ENCODE data around the gene CMTM7.
A peak's percentile ranks its signal among the peaks of the same experiment; 100 is the strongest.

The CMTM7 gene

GRCh38 chr3:32392536-32393302, 1.1 kb downstream of the CMTM7 start:
- no peaks in the 10 kb centered on the region for H3K9me3 ChIP-seq (ENCODE audit: insufficient read depth, low read length)
- TF ChIP-seq CTCF (IDR thresholded peaks at IDR 0.05; ENCODE audit: low read depth, low read length) (no peak; the same call in none of the 2 replicates), EZH2phosphoT487 (IDR thresholded peaks at IDR 0.05; ENCODE audit: low read depth) (no peak)
- H3K79me2 ChIP-seq (ENCODE audit: low read length) = peaks cover 53% of the 10 kb centered on the region
- peaks cover 6% of the 10 kb centered on the region for H3K36me3 ChIP-seq (replicated peaks; ENCODE audit: low read depth, low read length)
- H3K4me1 ChIP-seq (ENCODE audit: low read length) = peaks cover 16% of the 10 kb centered on the region
- no peaks in the 10 kb centered on the region for H3K27me3 ChIP-seq (ENCODE audit: low read depth, low read length)
- H2AFZ ChIP-seq (ENCODE audit: low read depth, low read length) = peak overlapping the region; percentile 9
- H3K4me3 ChIP-seq (ENCODE audit: low read length) = peak overlapping the region; percentile 76
- H3K9ac ChIP-seq (ENCODE audit: low read length) = peak overlapping the region; percentile 84
- peak overlapping the region; percentile 27; the same call in 1 of the 2 replicates for H3K27ac ChIP-seq (ENCODE audit: low read length)
- H3K4me2 ChIP-seq (ENCODE audit: low read length) = peak overlapping the region; percentile 86
- 0 out of 2 replicates have a peak, but pooled peaks cover 7% of the 10 kb centered on the region for H4K20me1 ChIP-seq (ENCODE audit: insufficient read depth, low read length)

- peaks cover 6% of the 10 kb centered on the region for H3K36me3 ChIP-seq (replicated peaks; ENCODE audit: low read depth, low read length)
- peaks cover 30% of the 10 kb centered on the region for H3K4me1 ChIP-seq (ENCODE audit: low read length)
- no peaks in the 10 kb centered on the region for H3K9me3 ChIP-seq (ENCODE audit: insufficient read depth, low read length)
- H2AFZ ChIP-seq (ENCODE audit: low read depth, low read length) = no peak overlapping the region
- H3K79me2 ChIP-seq (ENCODE audit: low read length) = peaks cover 72% of the 10 kb centered on the region
- no peak overlapping the region for H3K9ac ChIP-seq (ENCODE audit: low read length)
- no peak for TF ChIP-seq EZH2phosphoT487 (IDR thresholded peaks at IDR 0.05; ENCODE audit: low read depth)
- no peak for TF ChIP-seq CTCF (IDR thresholded peaks at IDR 0.05; ENCODE audit: low read depth, low read length)
- H3K4me3 ChIP-seq (ENCODE audit: low read length) = no peak overlapping the region
- no peaks in the 10 kb centered on the region for H3K27me3 ChIP-seq (ENCODE audit: low read depth, low read length)
- H3K4me2 ChIP-seq (ENCODE audit: low read length) = no peak overlapping the region
- H3K27ac ChIP-seq (ENCODE audit: low read length) = no peak overlapping the region
- H4K20me1 ChIP-seq (ENCODE audit: insufficient read depth, low read length) = 0 out of 2 replicates have a peak, but pooled peaks cover 7% of the 10 kb centered on the region
These were observed 3.8 kb downstream of the CMTM7 start for GRCh38 chr3:32395496-32395895.

GRCh38 chr3:32397941-32398340, 6.3 kb downstream of the CMTM7 start:
- H3K27ac ChIP-seq (ENCODE audit: low read length) = no peak overlapping the region
- H3K27me3 ChIP-seq (ENCODE audit: low read depth, low read length) = no peaks in the 10 kb centered on the region
- no peak overlapping the region for H3K4me3 ChIP-seq (ENCODE audit: low read length)
- peaks cover 6% of the 10 kb centered on the region for H3K36me3 ChIP-seq (replicated peaks; ENCODE audit: low read depth, low read length)
- no peak overlapping the region for H2AFZ ChIP-seq (ENCODE audit: low read depth, low read length)
- peaks cover 37% of the 10 kb centered on the region for H3K4me1 ChIP-seq (ENCODE audit: low read length)
- H3K9ac ChIP-seq (ENCODE audit: low read length) = no peak overlapping the region
- H3K4me2 ChIP-seq (ENCODE audit: low read length) = no peak overlapping the region
- 0 out of 2 replicates have a peak, but pooled peaks cover 7% of the 10 kb centered on the region for H4K20me1 ChIP-seq (ENCODE audit: insufficient read depth, low read length)
- H3K9me3 ChIP-seq (ENCODE audit: insufficient read depth, low read length) = no peaks in the 10 kb centered on the region
- no peak for TF ChIP-seq EZH2phosphoT487 (IDR thresholded peaks at IDR 0.05; ENCODE audit: low read depth)
- no peak for TF ChIP-seq CTCF (IDR thresholded peaks at IDR 0.05; ENCODE audit: low read depth, low read length)
- H3K79me2 ChIP-seq (ENCODE audit: low read length) = peaks cover 78% of the 10 kb centered on the region

- TF ChIP-seq EZH2phosphoT487 (IDR thresholded peaks at IDR 0.05; ENCODE audit: low read depth) = no peak
- no peak for TF ChIP-seq CTCF (IDR thresholded peaks at IDR 0.05; ENCODE audit: low read depth, low read length)
- H2AFZ ChIP-seq (ENCODE audit: low read depth, low read length) = no peak overlapping the region
- H3K4me1 ChIP-seq (ENCODE audit: low read length) = peaks cover 38% of the 10 kb centered on the region
- H4K20me1 ChIP-seq (ENCODE audit: insufficient read depth, low read length) = 0 out of 2 replicates have a peak, but pooled peaks cover 7% of the 10 kb centered on the region
- H3K79me2 ChIP-seq (ENCODE audit: low read length) = peaks cover 78% of the 10 kb centered on the region
- H3K27me3 ChIP-seq (ENCODE audit: low read depth, low read length) = no peaks in the 10 kb centered on the region
- peak overlapping the region; percentile 38 for H3K4me2 ChIP-seq (ENCODE audit: low read length)
- H3K9ac ChIP-seq (ENCODE audit: low read length) = no peak overlapping the region
- H3K36me3 ChIP-seq (replicated peaks; ENCODE audit: low read depth, low read length) = peaks cover 6% of the 10 kb centered on the region
- H3K4me3 ChIP-seq (ENCODE audit: low read length) = peak overlapping the region; percentile 42
- H3K27ac ChIP-seq (ENCODE audit: low read length) = no peak overlapping the region
- H3K9me3 ChIP-seq (ENCODE audit: insufficient read depth, low read length) = no peaks in the 10 kb centered on the region
These were observed 6.9 kb downstream of the CMTM7 start for GRCh38 chr3:32398531-32398930.

Measured in OCI-LY3 (cell line).